HepG2 (cell line): ENCODE results near the gene NDOR1. TPM values are rescaled to one million over a fixed set of nuclear protein-coding genes. Genes with fewer than 3 reads are reported as not detected.

Experiments used
- ATM ChIP-seq: fragments of 450-650 bp; IDR thresholded peaks from 2 replicates; pipeline ENCODE4 v1.7.1; 2017; ENCODE audit warnings: mild to moderate bottlenecking, borderline replicate concordance
- HHEX ChIP-seq: IDR thresholded peaks from 2 replicates; pipeline ENCODE4 v1.6.1; 2016; ENCODE audit warnings: control low read depth
- HOXD1 ChIP-seq: sonication (generic); formaldehyde crosslinking; IDR thresholded peaks from 2 replicates; pipeline ENCODE4 v1.5.0; 2020; ENCODE audit warnings: missing genetic modification reagents
- KAT2B ChIP-seq: fragments of 150-350 bp; IDR thresholded peaks from 2 replicates; pipeline ENCODE4 v1.6.1; 2014; ENCODE audit warnings: low read depth, low read length, borderline replicate concordance
- NFYC ChIP-seq: IDR thresholded peaks from 2 replicates; pipeline ENCODE4 v1.6.1; 2016; ENCODE audit warnings: missing genetic modification reagents, missing compliant biosample characterization
- RXRB ChIP-seq: IDR thresholded peaks from 2 replicates; pipeline ENCODE4 v1.6.1; 2016; ENCODE audit warnings: borderline replicate concordance, missing genetic modification reagents, missing compliant biosample characterization
- SP140L ChIP-seq: sonication (generic); formaldehyde crosslinking; IDR thresholded peaks from 2 replicates; pipeline ENCODE4 v1.4.0; 2020; ENCODE audit warnings: missing genetic modification reagents, borderline replicate concordance
- TIGD3 ChIP-seq: sonication (generic); formaldehyde crosslinking; IDR thresholded peaks from 2 replicates; pipeline ENCODE4 v1.5.1; 2020; ENCODE audit warnings: mild to moderate bottlenecking, missing genetic modification reagents, borderline replicate concordance
- ZBTB39 ChIP-seq: sonication (generic); formaldehyde crosslinking; IDR thresholded peaks from 2 replicates; pipeline ENCODE4 v1.5.0; 2020; ENCODE audit warnings: missing genetic modification reagents
- ZBTB46 ChIP-seq: sonication (generic); formaldehyde crosslinking; IDR thresholded peaks from 2 replicates; pipeline ENCODE4 v1.4.0; 2020; ENCODE audit warnings: mild to moderate bottlenecking, missing genetic modification reagents, borderline replicate concordance
- ZC3H4 ChIP-seq: sonication (generic); formaldehyde crosslinking; IDR thresholded peaks from 2 replicates; pipeline ENCODE4 v1.4.0; 2020; ENCODE audit warnings: missing genetic modification reagents, borderline replicate concordance
- ZHX2 ChIP-seq, 2 experiments: sonication (generic) in 1 of 2; formaldehyde crosslinking in 1 of 2; IDR thresholded peaks; 2 replicates each; pipeline versions ENCODE4 v1.6.1 to v1.9.0; 2014 to 2022; ENCODE audit warnings: antibody characterized with exemption in 1 of 2, borderline replicate concordance in 1 of 2, inconsistent platforms in 1 of 2, low read depth in 1 of 2, missing genetic modification reagents in 1 of 2
- ZNF143 ChIP-seq: sonication (generic); formaldehyde crosslinking; IDR thresholded peaks from 2 replicates; pipeline ENCODE4 v1.4.0; 2020; ENCODE audit warnings: missing genetic modification reagents
- ZNF251 ChIP-seq: sonication (generic); formaldehyde crosslinking; IDR thresholded peaks from 2 replicates; pipeline ENCODE4 v1.9.0; 2021; ENCODE audit warnings: mild to moderate bottlenecking, missing genetic modification reagents
- ZNF431 ChIP-seq: sonication (generic); formaldehyde crosslinking; IDR thresholded peaks from 2 replicates; pipeline ENCODE4 v1.9.0; 2022; ENCODE audit warnings: missing genetic modification reagents, low read depth, mild to moderate bottlenecking, borderline replicate concordance
- ZNF775 ChIP-seq: sonication (generic); formaldehyde crosslinking; IDR thresholded peaks from 2 replicates; pipeline ENCODE4 v1.4.0; 2020; ENCODE audit warnings: missing genetic modification reagents, mild to moderate bottlenecking, moderate library complexity, borderline replicate concordance
- polyA plus RNA-seq, 8 experiments: library from polyadenylated mRNA; depleted of rRNA in 3 of 8; stranded (reverse) in 7 of 8; unstranded in 1 of 8; fragments of >200 nt; fragmentation: Illumina TruSeq in 4 of 8; extraction: Trizol in 4 of 8; gene quantifications; 2 replicates each; pipeline versions ENCODE4 v1.2.1 to v1.2.3, GENCODE V29; 2011 to 2016; ENCODE audit warnings: low read depth in 4 of 8, missing spikeins in 1 of 8, mixed read lengths in 1 of 8; ENCODE audit not compliant: insufficient read depth in 1 of 8
- total RNA-seq, 5 experiments: library from RNA; depleted of rRNA; stranded (reverse); fragments of >200 nt; fragmentation: Illumina TruSeq; extraction: Trizol; gene quantifications; 2 replicates each; pipeline ENCODE4 v1.2.3, GENCODE V29; 2016; ENCODE audit warnings: low read depth in 1 of 5

Gene NDOR1
- total and polyA plus RNA-seq, 2 of the 13 experiments (the other 11 are each of a cell fraction or from before 2014, with no cell fraction given), result 3.6 to 8.7 TPM

GRCh38 chr9:137240841-137241489 lies 35.5 kb downstream of the NDOR1 start, which contains the start of gene TUBB4B (continued):
- TF ChIP-seq ZHX2 (IDR thresholded peaks at IDR 0.05; ENCODE audit: low read depth), result peak; percentile 48; the same call in 1 of the 2 replicates
- TF ChIP-seq ZHX2 (CRISPR knock-in tag; IDR thresholded peaks at IDR 0.05; ENCODE audit: borderline replicate concordance), result peak; percentile 50; the same call in 1 of the 2 replicates
- TF ChIP-seq KAT2B, result no peak
- TF ChIP-seq ZNF251 (CRISPR knock-in tag), result no peak
- no peak for TF ChIP-seq ATM
- peak; percentile 97 for TF ChIP-seq NFYC (CRISPR knock-in tag)
- TF ChIP-seq ZNF431, result no peak; the same call in 1 of the 2 replicates
- TF ChIP-seq SP140L (CRISPR knock-in tag), result no peak
- TF ChIP-seq ZNF775 (CRISPR knock-in tag), result no peak
- peak; percentile 47; the same call in 1 of the 2 replicates for TF ChIP-seq RXRB (CRISPR knock-in tag)
- TF ChIP-seq ZBTB39 (CRISPR knock-in tag), result no peak
- TF ChIP-seq TIGD3 (CRISPR knock-in tag), result no peak; the same call in 1 of the 2 replicates
- peak; percentile 65; the same call in 1 of the 2 replicates for TF ChIP-seq ZC3H4 (CRISPR knock-in tag)
- TF ChIP-seq ZNF143 (CRISPR knock-in tag), result peak; percentile 4; the same call in 1 of the 2 replicates
- no peak for TF ChIP-seq HHEX
- no peak for TF ChIP-seq ZBTB46 (CRISPR knock-in tag)
- no peak for TF ChIP-seq HOXD1
